Liver (tissue), 3 donors: ENCODE results near the gene PARP15.

Experiments
- CTCF ChIP-seq: fragments of 150-350 bp; IDR thresholded peaks from 2 replicates; pipeline ENCODE4 v1.5.1; 2017; ENCODE audit warnings: improper control_type of control experiment, low read depth, low read length; ENCODE audit not compliant: missing input control
- HNF4G ChIP-seq: IDR thresholded peaks from 2 replicates; pipeline ENCODE4 v1.6.1; 2016; ENCODE audit warnings: antibody characterized with exemption
- JUND ChIP-seq, 2 donors: IDR thresholded peaks; 2 replicates each; pipeline ENCODE4 v1.6.1; 2016; ENCODE audit warnings: antibody characterized with exemption in 2 of 2
- MAX ChIP-seq: IDR thresholded peaks from 2 replicates; pipeline ENCODE4 v1.6.1; 2016; ENCODE audit warnings: antibody characterized with exemption
- REST ChIP-seq: IDR thresholded peaks from 2 replicates; pipeline ENCODE4 v1.6.1; 2016; ENCODE audit warnings: antibody characterized with exemption, mild to moderate bottlenecking
- TAF1 ChIP-seq: conservative IDR thresholded peaks from 2 replicates; pipeline ENCODE4 v1.6.1; 2016; ENCODE audit warnings: antibody characterized with exemption, mild to moderate bottlenecking
- YY1 ChIP-seq: IDR thresholded peaks from 2 replicates; pipeline ENCODE4 v1.6.1; 2016; ENCODE audit warnings: antibody characterized with exemption, mild to moderate bottlenecking
- TF ChIP-seq, protein P1 (sequence below): IDR thresholded peaks from 2 replicates; pipeline ENCODE4 v1.6.1; 2016; ENCODE audit warnings: antibody characterized with exemption
- donor health status: healthy.
- donor health status: healthy.

- no peak for TF ChIP-seq CTCF
- TF ChIP-seq JUND (IDR thresholded peaks at IDR 0.05): no peak
- TF ChIP-seq MAX: no peak
- no peak for TF ChIP-seq YY1
- TF ChIP-seq TAF1: no peak
- no peak for TF ChIP-seq REST
- no peak for TF ChIP-seq HNF4G
- TF ChIP-seq, protein P1, sequence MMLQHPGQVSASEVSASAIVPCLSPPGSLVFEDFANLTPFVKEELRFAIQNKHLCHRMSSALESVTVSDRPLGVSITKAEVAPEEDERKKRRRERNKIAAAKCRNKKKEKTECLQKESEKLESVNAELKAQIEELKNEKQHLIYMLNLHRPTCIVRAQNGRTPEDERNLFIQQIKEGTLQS: no peak
Measured at GRCh38 chr3:122530164-122530563, 47.3 kb upstream of the PARP15 start.
